HG03066 (cell line): Measurements from ENCODE around the gene RAPSN.

ENCODE experiments used
- ATAC-seq: cut with Tn5 transposase; IDR thresholded peaks from one replicate; pipeline ENCODE4 v1.9.1; 2021; ENCODE audit warnings: low read depth; ENCODE audit not compliant: unreplicated experiment

Gene RAPSN

DNA sequence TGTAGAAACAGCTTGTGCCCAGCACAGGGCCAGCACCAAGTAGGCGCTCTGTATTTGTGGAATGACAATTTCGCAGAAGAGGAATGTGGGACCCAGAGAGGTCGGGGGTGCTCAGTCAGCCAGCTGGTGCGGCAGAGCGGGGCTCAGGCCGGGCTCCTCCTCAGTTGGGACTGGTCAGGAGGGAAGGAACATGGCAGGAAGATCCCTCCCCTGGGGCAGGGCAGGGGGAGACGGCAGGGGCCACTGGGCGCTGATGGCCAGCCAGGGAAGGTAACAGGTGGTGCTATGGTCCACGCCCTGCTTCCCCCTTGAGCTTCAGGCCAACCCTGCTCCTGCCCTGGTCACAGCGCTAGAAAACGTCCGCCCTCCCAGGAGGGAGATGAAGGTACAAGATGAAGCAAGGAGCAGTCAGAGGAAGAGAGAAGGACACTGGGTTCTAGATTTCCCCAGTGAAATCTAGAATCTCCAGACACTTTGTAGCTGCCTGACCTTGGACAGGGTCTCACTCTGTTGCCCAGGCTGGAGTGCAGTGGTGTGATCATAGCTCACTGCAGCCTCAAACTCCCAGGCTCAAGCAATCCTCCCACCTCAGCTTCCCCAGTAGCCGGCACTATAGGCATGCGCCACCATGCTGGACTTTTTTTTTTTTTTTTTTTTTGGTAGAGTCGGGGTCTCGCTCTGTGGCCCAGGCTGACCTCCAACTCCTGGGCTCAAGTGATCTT is 57.1 kb downstream of the RAPSN start:
- no peak for ATAC-seq

DNA sequence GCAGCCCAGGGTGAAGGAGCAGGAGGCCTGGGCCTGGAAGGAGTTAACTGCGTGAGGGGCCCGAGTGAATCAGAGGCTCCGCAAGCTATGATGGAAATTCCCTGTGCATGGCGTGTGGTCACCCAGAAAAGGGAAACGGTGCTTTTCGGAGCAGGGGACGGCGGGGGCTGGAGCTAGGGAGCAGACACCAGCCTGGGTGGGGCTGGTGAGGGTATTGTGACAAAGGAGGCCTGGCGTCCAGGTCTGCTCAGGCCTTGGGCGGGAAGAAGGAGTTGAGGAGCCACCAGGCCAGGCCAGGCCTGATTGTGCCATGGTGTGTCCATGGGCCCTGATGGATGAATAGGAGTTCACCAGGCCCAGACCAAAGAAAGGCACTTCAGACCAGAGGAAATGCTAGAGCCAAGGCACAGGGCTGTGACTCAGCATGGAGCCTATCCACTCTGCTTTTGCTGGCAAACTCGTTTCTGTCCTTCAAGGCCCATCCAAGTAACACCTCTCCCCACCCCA is 57.8 kb downstream of the RAPSN start:
- ATAC-seq: no peak

- no peak for ATAC-seq
Measured at GRCh38 chr11:47390422-47390760, 58.5 kb downstream of the RAPSN start.

GRCh38 chr11:47389577-47390421 is 59.1 kb downstream of the RAPSN start:
- no peak for ATAC-seq

DNA sequence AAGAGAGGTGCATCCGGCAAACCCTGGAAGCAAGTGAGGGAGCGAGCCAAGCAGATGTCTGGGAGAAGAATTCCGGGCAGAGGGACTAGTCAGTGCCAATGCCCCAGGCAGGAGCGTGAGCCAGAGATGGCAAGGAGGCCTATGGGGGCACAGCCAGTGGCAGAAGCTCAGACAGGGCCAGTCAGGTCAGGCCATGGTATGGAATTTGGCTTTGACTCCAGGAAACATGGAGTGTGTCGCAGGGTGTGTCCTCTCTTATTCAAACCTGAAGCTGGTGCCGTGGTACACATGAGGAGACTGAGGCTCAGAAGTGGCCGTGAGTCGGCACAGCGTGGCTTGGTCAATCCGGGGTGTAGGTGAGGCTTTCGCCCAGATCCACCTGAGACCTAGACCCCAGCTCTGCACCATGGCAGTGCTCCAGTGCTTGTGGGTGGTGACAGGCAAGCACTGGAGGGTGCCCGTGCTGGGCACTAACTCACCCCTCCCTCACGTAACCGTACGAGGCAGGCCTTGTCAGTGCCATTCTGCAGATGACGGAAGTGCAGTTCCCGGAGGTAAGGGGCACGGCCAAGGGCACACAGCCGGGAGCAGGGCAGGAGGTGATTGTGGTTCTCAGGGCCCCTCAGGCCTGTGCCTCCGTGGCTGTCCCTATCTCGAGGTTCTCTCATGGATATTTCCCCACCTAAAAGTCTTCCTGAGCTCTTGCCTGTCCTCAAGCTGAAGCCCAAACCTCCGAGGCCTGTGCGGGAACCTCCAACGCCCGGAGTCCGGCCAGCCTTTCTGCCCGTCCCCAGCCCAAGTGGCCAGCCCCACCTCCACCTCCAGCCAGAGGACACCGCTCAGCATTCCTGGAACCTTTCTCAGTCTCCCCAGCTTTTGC is 60.0 kb downstream of the RAPSN start:
- no peak for ATAC-seq

DNA sequence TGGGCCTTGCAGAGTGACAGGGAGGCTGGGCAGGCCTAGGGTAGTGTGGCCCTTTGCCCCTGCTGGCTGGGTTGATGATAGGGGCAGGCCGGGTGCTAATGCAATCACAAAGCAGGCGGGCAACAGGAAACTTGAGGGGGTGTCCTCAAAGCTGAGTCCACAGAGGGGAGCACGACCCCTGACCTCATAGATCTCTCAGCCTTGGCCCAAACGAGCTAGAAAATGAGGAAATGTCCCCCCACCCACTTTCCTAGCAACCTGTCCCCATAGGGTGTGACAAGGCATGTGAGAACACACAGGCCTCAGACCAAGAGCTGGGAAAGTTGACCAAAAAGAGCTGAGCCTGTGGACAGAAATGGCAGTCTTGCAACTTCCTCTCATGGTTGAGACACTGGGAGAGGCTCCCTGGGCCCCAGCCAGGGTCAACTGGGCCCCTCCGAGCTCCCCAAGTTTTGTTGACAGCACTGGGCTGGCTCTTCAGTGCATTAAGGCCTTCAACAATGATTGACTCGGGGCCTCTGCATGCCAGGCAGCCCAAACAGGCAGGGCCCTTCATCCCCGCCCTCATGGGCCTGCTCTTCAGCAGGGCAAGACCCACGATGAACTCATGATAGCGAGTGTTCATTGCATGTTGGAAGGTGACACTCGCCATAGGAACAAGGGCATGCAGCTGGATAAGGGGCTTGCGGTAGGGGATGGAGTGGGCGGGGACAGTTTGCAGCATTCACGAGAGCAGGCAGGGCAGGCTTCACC is 60.8 kb downstream of the RAPSN start:
- ATAC-seq: no peak
